HFFc6 (cell line): ENCODE measurements around the gene BACH2. TPM values are rescaled to one million over a fixed set of nuclear protein-coding genes. Genes with fewer than 3 reads are reported as not detected.

Experiments
- DNase-seq: peaks from one replicate; pipeline ENCODE4 v3.0.0-alpha.2; 2018
- H3K27ac Mint-ChIP-seq: 2 replicates; pipeline ENCODE4 v1.8.0; 2020; ENCODE audit warnings: mild to moderate bottlenecking, mixed read lengths
- H3K27me3 Mint-ChIP-seq: 2 replicates; pipeline ENCODE4 v1.8.0; 2021; ENCODE audit warnings: mild to moderate bottlenecking, moderate library complexity, mixed read lengths; ENCODE audit not compliant: insufficient read depth
- H3K36me3 Mint-ChIP-seq: 2 replicates; pipeline ENCODE4 v1.8.0; 2021; ENCODE audit warnings: low read depth, mixed read lengths
- H3K4me1 Mint-ChIP-seq: 2 replicates; pipeline ENCODE4 v1.8.0; 2020; ENCODE audit warnings: low read depth, mixed read lengths
- H3K4me3 Mint-ChIP-seq: 2 replicates; pipeline ENCODE4 v1.8.0; 2020; ENCODE audit warnings: mild to moderate bottlenecking, moderate library complexity, mixed read lengths
- H3K9me3 Mint-ChIP-seq: 2 replicates; pipeline ENCODE4 v1.8.0; 2020; ENCODE audit warnings: mild to moderate bottlenecking, mixed read lengths
- CTCF ChIP-seq: fragments of 200-600 bp; sonication (generic); IDR thresholded peaks from 2 replicates; pipeline ENCODE4 v1.5.0; 2021; ENCODE audit warnings: antibody characterized with exemption, mild to moderate bottlenecking
- total RNA-seq, 6 experiments: library from RNA; stranded (reverse); fragmentation: NEBNext Ultra II Directional; extraction: Animal tissue kit (Norgen Biotek cat#: 25700); gene quantifications; 2 replicates in 1 of 6; 3 replicates in 5 of 6; pipeline ENCODE4 v1.2.3, GENCODE V29; 2021

The BACH2 gene
- total RNA-seq, 6 experiments from 2014 or later, result not detected

DNA sequence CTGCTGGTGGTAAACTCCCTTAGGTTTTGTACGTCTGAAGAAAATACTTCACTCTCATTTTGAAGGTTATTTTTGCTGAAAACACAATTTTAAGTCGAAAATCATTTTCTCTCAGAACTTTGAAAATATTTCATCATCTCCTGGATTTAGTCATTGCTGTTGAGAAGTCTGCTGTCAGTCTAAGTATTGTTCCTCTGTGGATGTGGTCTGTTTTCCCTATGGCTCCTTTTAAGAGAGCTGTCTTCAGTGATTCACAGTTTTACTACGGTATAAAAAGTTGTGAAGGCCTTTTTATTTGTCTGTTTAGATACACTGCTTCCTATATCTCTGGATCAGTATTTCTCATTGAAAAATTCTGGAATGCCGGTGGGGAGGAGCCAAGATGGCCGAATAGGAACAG, 243.0 kb downstream of the BACH2 start:
- Mint-ChIP-seq H3K4me3 (no peak overlapping the region), H3K36me3 (no peaks in the 10 kb centered on the region), H3K4me1 (no peaks in the 10 kb centered on the region), H3K27ac (no peak overlapping the region), H3K27me3 (no peaks in the 10 kb centered on the region), H3K9me3 (peaks cover 10% of the 10 kb centered on the region)
- no peak for DNase-seq
- no peak for TF ChIP-seq CTCF

- no peak overlapping the region for H3K4me3 Mint-ChIP-seq
- no peak for TF ChIP-seq CTCF
Observed at GRCh38 chr6:90049295-90049694, 247.3 kb downstream of the BACH2 start.

DNA sequence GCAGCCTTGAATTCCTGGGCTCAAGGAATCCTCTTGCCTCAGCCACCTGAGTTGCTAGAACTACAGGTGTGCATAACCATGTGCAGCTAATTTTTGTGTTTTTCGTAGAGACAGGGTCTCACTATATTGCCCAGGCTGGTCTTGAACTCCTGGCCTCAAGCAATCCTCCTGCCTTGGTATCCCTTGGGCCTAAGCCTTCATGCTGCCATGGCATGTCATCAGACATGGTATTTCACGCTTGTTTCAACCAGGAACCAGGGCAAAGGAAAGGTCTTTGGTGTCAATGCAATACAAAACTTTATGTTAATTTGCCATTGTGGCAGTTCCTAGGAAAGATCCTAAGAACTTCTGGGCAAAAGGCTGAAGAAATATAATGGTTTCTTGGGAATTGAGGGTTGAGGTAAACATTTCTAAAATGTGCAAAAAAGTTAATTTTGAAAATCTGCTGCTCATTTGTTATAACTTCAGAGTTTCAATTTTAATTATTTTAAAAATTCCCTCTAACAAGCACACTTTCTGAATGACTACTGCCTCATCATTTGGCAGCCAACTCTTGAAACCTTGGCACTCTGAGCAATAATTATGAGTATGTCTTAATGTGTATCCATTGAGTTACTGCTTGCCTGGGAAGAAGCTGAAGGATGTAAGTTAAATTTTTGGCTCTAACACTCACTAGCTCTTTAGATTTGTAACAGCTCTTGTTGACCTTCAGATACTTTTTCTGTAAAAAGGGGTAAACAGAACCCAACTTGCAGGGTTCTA, 248.3 kb downstream of the BACH2 start:
- no peaks in the 10 kb centered on the region for H3K4me1 Mint-ChIP-seq
- no peak overlapping the region for H3K27ac Mint-ChIP-seq
- no peaks in the 10 kb centered on the region for H3K36me3 Mint-ChIP-seq
- DNase-seq, result no peak
- no peaks in the 10 kb centered on the region; the same call in none of the 2 replicates for H3K9me3 Mint-ChIP-seq
- no peak overlapping the region for H3K4me3 Mint-ChIP-seq
- no peaks in the 10 kb centered on the region for H3K27me3 Mint-ChIP-seq
- no peak for TF ChIP-seq CTCF

More at GRCh38 chr6:90049295-90049694, 247.3 kb downstream of the BACH2 start:
- no peaks in the 10 kb centered on the region for H3K4me1 Mint-ChIP-seq
- H3K27me3 Mint-ChIP-seq, result no peaks in the 10 kb centered on the region
- no peak overlapping the region for H3K27ac Mint-ChIP-seq
- peaks cover 4% of the 10 kb centered on the region for H3K9me3 Mint-ChIP-seq
- no peak for DNase-seq
- H3K36me3 Mint-ChIP-seq, result no peaks in the 10 kb centered on the region

DNA sequence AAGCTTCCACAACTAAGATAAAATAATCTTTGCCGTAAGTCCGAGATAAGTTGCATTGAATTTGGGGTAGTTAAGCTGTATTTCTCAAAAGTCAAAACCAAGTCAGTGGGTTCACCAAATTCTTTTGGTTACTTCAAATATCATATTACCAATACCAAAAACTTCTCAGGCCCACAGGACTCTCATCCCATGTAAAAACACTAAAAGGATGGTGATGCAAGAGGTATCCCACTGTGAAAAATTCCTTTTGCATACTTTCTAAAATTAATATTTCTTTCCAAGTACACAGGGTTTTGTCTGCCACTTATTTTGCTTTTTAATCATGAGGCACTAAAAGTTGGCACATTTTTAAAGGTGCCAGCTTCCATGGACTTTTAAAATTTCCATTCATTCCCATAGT, 251.1 kb downstream of the BACH2 start:
- H3K4me1 Mint-ChIP-seq, result no peaks in the 10 kb centered on the region; the same call in 1 of the 2 replicates
- no peaks in the 10 kb centered on the region for H3K27me3 Mint-ChIP-seq
- no peak overlapping the region for H3K27ac Mint-ChIP-seq
- TF ChIP-seq CTCF, result no peak
- no peak overlapping the region for H3K4me3 Mint-ChIP-seq
- no peak for DNase-seq
- H3K9me3 Mint-ChIP-seq, result no peaks in the 10 kb centered on the region; the same call in 1 of the 2 replicates
- H3K36me3 Mint-ChIP-seq, result no peaks in the 10 kb centered on the region

DNA sequence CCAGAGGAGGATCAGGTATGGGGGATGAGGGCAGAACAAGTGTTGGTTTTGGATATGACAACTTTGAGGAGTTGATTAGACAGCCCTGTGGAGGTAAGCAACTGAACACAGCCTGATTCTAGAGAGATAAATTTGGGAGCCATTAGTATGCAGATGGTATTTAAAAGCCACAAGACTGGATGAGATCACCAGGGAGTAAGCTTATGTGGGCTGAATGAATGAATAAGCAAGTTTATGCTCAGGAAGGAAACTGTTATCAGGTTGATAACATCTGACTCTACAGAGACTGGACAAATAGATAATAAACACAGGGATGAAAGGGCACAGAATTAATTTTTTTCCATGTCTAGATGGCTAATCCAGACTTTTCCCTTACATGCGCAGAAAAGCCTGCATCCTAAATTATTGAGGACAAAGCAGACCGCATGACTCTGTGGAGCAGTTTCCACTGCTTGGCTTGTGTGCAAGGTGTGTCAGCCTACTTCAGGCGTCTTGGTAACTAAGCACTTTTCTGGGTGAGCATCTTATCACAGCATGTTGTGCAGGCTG, 251.7 kb downstream of the BACH2 start:
- H3K4me3 Mint-ChIP-seq, result no peak overlapping the region
- H3K9me3 Mint-ChIP-seq, result no peaks in the 10 kb centered on the region; the same call in 1 of the 2 replicates
- H3K27me3 Mint-ChIP-seq, result no peaks in the 10 kb centered on the region
- no peak for TF ChIP-seq CTCF
- DNase-seq, result peak; percentile 37
- H3K27ac Mint-ChIP-seq, result no peak overlapping the region
- H3K36me3 Mint-ChIP-seq, result no peaks in the 10 kb centered on the region
- no peaks in the 10 kb centered on the region; the same call in 1 of the 2 replicates for H3K4me1 Mint-ChIP-seq
